Endodermal cell (in vitro differentiated cells): ENCODE results near the gene CLOCK. TPM values are rescaled to one million over a fixed set of nuclear protein-coding genes. Genes with fewer than 3 reads are reported as not detected.
A peak's percentile ranks its signal among the peaks of the same experiment; 100 is the strongest.

Source experiments
- DNase-seq: peaks from one replicate; pipeline ENCODE4 v3.0.0-alpha.2; 2017
- H3K27ac ChIP-seq: 2 replicates; pipeline ENCODE4 v1.5.1; 2013; ENCODE audit warnings: mild to moderate bottlenecking, low read depth, low read length, moderate library complexity
- H3K27me3 ChIP-seq: 2 replicates; pipeline ENCODE4 v1.6.1; 2013; ENCODE audit warnings: mild to moderate bottlenecking, low read length, moderate library complexity; ENCODE audit not compliant: insufficient read depth, control insufficient read depth, poor library complexity, severe bottlenecking
- H3K36me3 ChIP-seq: 2 replicates; pipeline ENCODE4 v1.7.0; 2013; ENCODE audit warnings: mild to moderate bottlenecking, low read length, moderate library complexity; ENCODE audit not compliant: control insufficient read depth, insufficient read depth
- H3K4me1 ChIP-seq: one replicate; pipeline ENCODE4 v1.7.0; 2013; ENCODE audit warnings: low read length; ENCODE audit not compliant: control insufficient read depth, insufficient read depth
- H3K4me3 ChIP-seq: 2 replicates; pipeline ENCODE4 v1.5.1; 2013; ENCODE audit warnings: mild to moderate bottlenecking, low read length, moderate library complexity
- H3K9ac ChIP-seq: 2 replicates; pipeline ENCODE4 v1.6.1; 2013; ENCODE audit warnings: mild to moderate bottlenecking, low read length, moderate library complexity; ENCODE audit not compliant: poor library complexity, severe bottlenecking; ENCODE audit errors: extremely low read depth
- H3K9me3 ChIP-seq: 2 replicates; pipeline ENCODE4 v1.6.1; 2013; ENCODE audit warnings: mild to moderate bottlenecking, low read length, moderate library complexity; ENCODE audit not compliant: control insufficient read depth
- H3K27ac Mint-ChIP-seq: 2 replicates; pipeline ENCODE4 v1.8.0; 2020; ENCODE audit warnings: mixed read lengths
- H3K27me3 Mint-ChIP-seq: 2 replicates; pipeline ENCODE4 v1.8.0; 2021; ENCODE audit warnings: mild to moderate bottlenecking, mixed read lengths; ENCODE audit not compliant: insufficient read depth
- H3K36me3 Mint-ChIP-seq: 2 replicates; pipeline ENCODE4 v1.8.0; 2020; ENCODE audit warnings: low read depth, mixed read lengths
- H3K4me1 Mint-ChIP-seq: 2 replicates; pipeline ENCODE4 v1.8.0; 2020; ENCODE audit warnings: mixed read lengths
- H3K4me3 Mint-ChIP-seq: 2 replicates; pipeline ENCODE4 v1.8.0; 2020; ENCODE audit warnings: mild to moderate bottlenecking, moderate library complexity, mixed read lengths
- H3K9me3 Mint-ChIP-seq: 2 replicates; pipeline ENCODE4 v1.8.0; 2020; ENCODE audit warnings: mild to moderate bottlenecking, mixed read lengths
- CTCF ChIP-seq: fragments of 200-600 bp; sonication (generic); conservative IDR thresholded peaks from 2 replicates; pipeline ENCODE4 v1.5.0; 2021; ENCODE audit warnings: antibody characterized with exemption, mild to moderate bottlenecking
- WGBS, 2 experiments: methylation state at CpG; one replicate each; pipeline versions ENCODE4 v1.1.5 to v1.1.7; 2013; ENCODE audit warnings: missing lambda C conversion rate in 2 of 2, mixed read lengths in 1 of 2; ENCODE audit not compliant: insufficient coverage in 1 of 2, insufficient read length in 1 of 2; 5-methylcytosine and 5-hydroxymethylcytosine counted together
- total RNA-seq, 2 donors: library from RNA; stranded (reverse); fragmentation: NEBNext Ultra II Directional in 1 of 2; extraction: Animal tissue kit (Norgen Biotek cat#: 25700) in 1 of 2; gene quantifications; 2 replicates in 1 of 2; 3 replicates in 1 of 2; pipeline ENCODE4 v1.2.1, GENCODE V29; 2021

Gene CLOCK
- total RNA-seq, 2 donors from 2014 or later: 22.9 to 25.1 TPM

GRCh38 chr4:55488716-55489115 lies 58.0 kb downstream of the CLOCK start:
- H3K4me3 Mint-ChIP-seq: no peak overlapping the region
- no peak overlapping the region for H3K4me3 ChIP-seq
- peaks cover 5% of the 10 kb centered on the region for H3K9me3 Mint-ChIP-seq
- no peak overlapping the region for H3K27ac ChIP-seq
- no peaks in the 10 kb centered on the region for H3K27me3 ChIP-seq
- H3K27me3 Mint-ChIP-seq: no peaks in the 10 kb centered on the region
- peaks cover 28% of the 10 kb centered on the region for H3K36me3 Mint-ChIP-seq
- 93 to 100% methylated on average over 1 to 3 of the region's 3 CpGs for WGBS, 2 experiments
- peaks cover 3% of the 10 kb centered on the region for H3K4me1 Mint-ChIP-seq
- no peak overlapping the region for H3K27ac Mint-ChIP-seq
- no peak for DNase-seq
- peaks cover 35% of the 10 kb centered on the region for H3K36me3 ChIP-seq
- peaks cover 12% of the 10 kb centered on the region for H3K9me3 ChIP-seq
- no peak overlapping the region for H3K9ac ChIP-seq
- H3K4me1 ChIP-seq: no peaks in the 10 kb centered on the region
- TF ChIP-seq CTCF: no peak

- Mint-ChIP-seq H3K27ac (no peak overlapping the region), H3K36me3 (peaks cover 24% of the 10 kb centered on the region), H3K4me3 (no peak overlapping the region), H3K4me1 (peaks cover 15% of the 10 kb centered on the region), H3K9me3 (peaks cover 5% of the 10 kb centered on the region), H3K27me3 (no peaks in the 10 kb centered on the region)
- Histone ChIP-seq H3K36me3 (peaks cover 49% of the 10 kb centered on the region), H3K9ac (no peak overlapping the region), H3K9me3 (peaks cover 12% of the 10 kb centered on the region), H3K27me3 (no peaks in the 10 kb centered on the region), H3K4me1 (no peaks in the 10 kb centered on the region), H3K4me3 (no peak overlapping the region), H3K27ac (no peak overlapping the region)
- no peak for TF ChIP-seq CTCF
- no peak for DNase-seq
- WGBS, 2 experiments: no CpG with 5 or more reads among the region's 1 CpG
These were observed 60.9 kb downstream of the CLOCK start for GRCh38 chr4:55485821-55486220.

- H3K36me3 Mint-ChIP-seq: peaks cover 19% of the 10 kb centered on the region
- Histone ChIP-seq H3K36me3 (peaks cover 42% of the 10 kb centered on the region), H3K9ac (no peak overlapping the region), H3K27me3 (no peaks in the 10 kb centered on the region), H3K27ac (no peak overlapping the region), H3K9me3 (peaks cover 7% of the 10 kb centered on the region), H3K4me1 (no peaks in the 10 kb centered on the region), H3K4me3 (no peak overlapping the region)
- H3K27ac Mint-ChIP-seq: peak overlapping the region; percentile 1
- 48 to 53% methylated on average over 4 to 5 of the region's 5 CpGs for WGBS, 2 experiments
- H3K9me3 Mint-ChIP-seq: no peaks in the 10 kb centered on the region
- DNase-seq: no peak
- peaks cover 17% of the 10 kb centered on the region for H3K4me1 Mint-ChIP-seq
- no peaks in the 10 kb centered on the region for H3K27me3 Mint-ChIP-seq
- TF ChIP-seq CTCF: no peak
- H3K4me3 Mint-ChIP-seq: no peak overlapping the region
These were observed 63.4 kb downstream of the CLOCK start for GRCh38 chr4:55483315-55483714.
